ENCODE results near the gene UNCX.
"Not testable (repeated sequence)": the region's sequence is repeated elsewhere in the genome, so short reads cannot be mapped to it uniquely, and the experiment has no call there.

The UNCX gene

DNA sequence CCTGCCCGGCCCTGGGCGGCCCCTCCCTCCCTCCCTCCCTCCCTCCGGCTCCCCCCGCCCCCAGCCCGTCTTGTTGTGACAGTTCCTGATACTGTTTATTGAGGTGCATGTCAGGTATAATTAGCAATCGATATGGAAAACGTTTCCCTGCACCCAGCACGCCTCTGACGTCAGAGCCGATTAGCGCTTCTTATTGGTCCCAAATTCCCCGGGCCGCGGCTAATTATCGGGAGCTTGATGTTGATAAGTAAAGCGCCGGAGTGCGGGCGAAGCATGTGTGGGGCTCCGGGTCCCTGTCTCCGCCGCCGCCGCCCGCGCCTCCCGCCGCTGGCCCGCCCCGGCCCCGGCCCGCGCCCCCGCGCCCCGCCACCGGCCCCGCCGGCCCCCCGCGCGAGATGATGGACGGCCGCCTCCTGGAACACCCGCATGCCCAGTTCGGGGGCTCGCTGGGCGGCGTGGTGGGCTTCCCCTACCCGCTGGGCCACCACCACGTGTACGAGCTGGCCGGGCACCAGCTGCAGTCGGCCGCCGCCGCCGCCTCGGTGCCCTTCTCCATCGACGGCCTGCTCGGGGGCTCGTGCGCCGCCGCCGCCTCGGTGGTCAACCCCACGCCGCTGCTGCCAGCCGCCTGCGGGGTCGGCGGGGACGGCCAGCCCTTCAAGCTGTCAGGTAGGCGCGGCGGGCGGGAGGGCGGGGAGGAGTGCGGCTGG lies at the start of gene UNCX:
Gene UNCX (plus strand): TSS at position 250 of the 710 bp plus-strand sequence. CDS start 146 bp downstream, at position 396.
- no peak for DNase-seq

- DNase-seq = no peak
Measured at GRCh38 chr7:1187127-1187526, 45.5 kb upstream of the UNCX start.

GRCh38 chr7:1188720-1189294 lies 43.9 kb upstream of the UNCX start:
- DNase-seq = no peak

DNA sequence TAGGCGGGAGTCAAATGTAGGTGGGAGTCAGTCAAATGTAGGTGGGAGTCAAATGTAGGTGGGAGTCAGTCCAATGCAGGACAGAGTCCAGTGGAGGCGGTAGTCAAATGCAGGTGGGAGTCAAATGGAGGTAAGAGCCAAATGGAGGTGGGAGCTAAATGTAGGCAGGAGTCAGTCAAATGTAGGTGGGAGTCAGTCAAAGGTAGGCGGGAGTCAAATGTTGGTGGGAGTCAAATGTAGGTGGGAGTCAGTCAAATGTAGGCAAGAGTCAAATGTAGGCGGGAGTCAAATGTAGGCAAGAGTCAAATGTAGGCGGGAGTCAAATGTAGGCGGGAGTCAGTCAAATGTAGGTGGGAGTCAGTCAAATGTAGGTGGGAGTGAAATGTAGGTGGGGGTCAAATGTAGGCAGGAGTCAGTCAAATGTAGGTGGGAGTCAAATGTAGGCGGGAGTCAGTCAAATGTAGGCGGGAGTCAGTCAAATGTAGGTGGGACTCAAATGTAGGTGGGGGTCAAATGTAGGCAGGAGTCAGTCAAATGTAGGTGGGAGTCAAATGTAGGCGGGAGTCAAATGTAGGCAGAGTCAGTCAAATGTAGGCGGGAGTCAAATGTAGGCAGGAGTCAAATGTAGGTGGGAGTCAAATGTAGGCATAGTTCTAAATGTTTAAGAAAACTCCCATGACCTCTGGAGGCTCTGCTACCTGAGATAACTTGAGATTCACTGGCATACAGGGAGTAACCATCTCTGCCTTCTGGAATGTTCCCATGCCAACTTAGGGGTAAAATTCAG lies 42.5 kb upstream of the UNCX start:
- DNase-seq = no peak

DNA sequence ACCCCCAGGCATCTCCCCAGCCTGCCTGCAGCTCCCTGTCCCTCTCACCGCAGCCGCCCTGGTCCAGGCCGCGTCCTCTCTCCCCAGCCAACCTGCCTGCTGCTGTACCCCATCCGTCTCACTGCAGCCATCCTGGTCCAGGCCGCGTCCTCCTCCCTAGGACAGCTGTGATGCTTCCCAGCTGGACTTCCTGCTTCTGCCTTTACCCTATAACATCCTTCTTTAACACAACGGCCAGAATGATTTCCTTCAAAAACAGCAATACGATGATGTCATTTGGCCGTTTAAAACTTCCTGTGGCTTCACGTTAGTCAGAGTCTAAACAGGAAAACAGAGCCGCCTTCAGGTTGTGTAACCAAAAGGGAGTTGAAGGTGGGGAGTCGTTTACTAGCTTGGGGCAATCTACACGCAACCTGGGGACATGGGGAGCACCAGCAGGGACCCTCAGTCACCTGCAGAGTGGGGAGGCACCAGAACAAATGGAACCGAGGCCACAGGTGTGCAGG lies 40.4 kb upstream of the UNCX start:
- peak; percentile 60 for DNase-seq

GRCh38 chr7:1193593-1194424 lies 38.9 kb upstream of the UNCX start:
- DNase-seq = peak; percentile 65

- not testable (repeated sequence) for DNase-seq
Measured at GRCh38 chr7:1196441-1196840, 36.2 kb upstream of the UNCX start.

GRCh38 chr7:1196950-1197349 lies 35.7 kb upstream of the UNCX start:
- DNase-seq = no peak

GRCh38 chr7:1197997-1198625 lies 34.6 kb upstream of the UNCX start:
- DNase-seq = no peak

DNA sequence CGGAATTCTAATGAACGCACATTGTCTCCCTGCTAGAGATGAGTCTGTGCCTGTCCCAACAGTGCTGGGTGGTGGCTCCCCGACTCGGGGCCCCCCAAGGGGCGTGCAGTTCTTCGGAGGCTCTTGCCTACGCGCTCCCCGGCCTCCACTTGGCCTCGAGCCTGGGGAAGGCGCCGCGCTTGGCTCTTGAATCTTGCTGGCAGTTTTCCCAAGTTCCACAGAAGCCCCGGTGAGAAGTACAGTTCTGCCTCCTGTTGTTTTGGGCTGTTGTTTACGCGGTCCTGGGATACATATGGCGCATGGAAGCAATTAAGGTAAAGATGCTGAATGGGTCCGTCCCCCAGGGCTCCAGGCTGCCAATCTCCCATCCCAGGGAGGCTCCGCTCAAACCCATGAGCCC lies 32.6 kb upstream of the UNCX start:
- no peak for DNase-seq

- DNase-seq = no peak
Measured at GRCh38 chr7:1201916-1202315, 30.8 kb upstream of the UNCX start.

DNA sequence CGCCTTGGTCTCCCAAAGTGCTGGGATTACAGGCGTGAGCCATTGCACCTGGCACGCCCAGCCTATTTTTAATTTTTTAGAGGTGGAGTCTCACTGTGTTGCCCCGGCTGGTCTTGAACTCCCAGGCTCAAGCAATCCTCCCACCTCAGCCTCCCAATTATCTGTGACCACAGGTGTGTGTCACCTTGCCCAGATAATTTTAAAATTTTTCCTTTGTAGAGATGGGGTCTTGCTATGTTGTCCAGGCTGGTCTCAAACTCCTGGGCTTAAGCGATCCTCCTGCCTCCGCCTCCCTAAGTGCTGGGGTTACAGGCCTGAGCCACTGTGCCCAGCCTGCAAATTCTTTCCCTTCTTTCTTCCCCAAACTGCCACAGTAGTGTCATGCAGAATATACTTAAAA lies 29.8 kb upstream of the UNCX start:
- not testable (repeated sequence) for DNase-seq

- DNase-seq = no peak
Measured at GRCh38 chr7:1204460-1205140, 28.1 kb upstream of the UNCX start.

GRCh38 chr7:1205742-1206141 lies 26.9 kb upstream of the UNCX start:
- DNase-seq = not testable (repeated sequence)

DNA sequence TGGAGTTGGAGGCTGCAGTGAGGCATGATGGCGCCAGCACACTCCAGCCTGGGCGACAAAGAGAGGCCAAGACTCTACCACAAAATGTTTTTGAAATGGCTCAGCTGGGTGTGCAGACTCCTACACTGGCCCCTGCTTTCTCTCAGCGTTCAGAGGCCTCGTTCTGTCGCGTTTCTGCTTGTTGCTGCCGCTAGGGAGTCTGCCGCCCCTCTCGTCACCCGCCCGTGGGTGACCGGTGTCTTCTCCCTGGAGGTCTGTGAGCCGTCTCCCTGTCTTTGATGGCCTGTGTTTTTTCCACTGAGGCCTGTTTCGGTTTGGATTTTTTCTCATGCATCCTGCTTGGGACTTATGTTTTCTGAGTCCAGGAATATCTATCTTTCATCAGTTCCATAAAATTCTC lies 23.6 kb upstream of the UNCX start:
- DNase-seq = no peak

DNA sequence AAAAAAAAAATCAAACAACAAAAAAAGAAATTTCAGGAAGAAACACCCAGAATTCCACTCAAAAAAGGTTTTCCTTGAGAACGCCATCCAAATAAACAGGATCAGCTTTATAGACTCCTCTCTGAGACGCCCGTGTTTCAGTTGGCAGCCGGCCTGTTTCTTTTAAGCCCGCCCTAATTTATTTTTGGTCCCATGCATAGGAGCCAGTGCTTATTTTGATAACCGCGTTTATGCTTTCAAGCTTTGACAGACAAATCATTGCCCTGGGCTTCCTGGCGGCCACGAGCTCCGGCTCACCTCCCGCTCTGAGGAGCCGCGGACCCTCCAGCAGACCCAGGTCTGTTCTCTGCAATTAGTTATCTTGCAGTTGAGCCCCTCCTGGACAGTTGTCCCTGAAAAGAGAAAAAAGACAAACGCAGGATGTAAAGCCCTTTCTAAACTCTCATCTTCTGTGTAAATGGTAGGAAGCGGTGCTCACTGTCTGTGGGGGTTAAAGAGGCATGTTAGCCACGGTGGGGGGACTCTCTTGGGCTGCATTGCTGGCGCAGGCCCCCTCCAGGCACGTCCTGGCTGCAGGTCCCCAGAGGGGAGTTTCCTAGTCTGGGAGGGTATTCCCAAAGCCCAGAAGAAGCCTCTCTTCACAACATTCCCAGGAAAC lies 22.2 kb upstream of the UNCX start:
- DNase-seq = no peak

GRCh38 chr7:1210979-1211608 lies 21.6 kb upstream of the UNCX start:
- no peak for DNase-seq

DNA sequence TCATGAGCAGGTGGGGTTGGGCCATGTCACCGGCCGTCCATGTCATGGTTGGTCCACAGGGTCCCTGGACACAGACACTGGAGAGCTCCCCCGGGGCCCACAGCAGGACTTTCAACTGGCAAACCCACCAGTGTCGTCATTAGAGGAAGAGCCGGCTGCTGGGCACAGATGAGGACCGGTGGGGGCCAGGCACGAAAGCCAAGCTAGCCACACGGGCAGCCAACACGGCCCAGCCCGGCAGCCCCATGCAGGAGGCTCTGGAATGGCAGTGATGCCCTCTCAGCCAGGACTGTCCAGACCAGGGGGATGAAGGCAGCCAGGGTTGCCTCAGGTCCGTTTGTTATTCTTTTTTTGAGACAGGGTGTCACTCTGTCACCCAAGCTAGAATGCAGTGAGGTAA lies 21.1 kb upstream of the UNCX start:
- no peak for DNase-seq

GRCh38 chr7:1212025-1212424 lies 20.6 kb upstream of the UNCX start:
- DNase-seq = not testable (repeated sequence)

- DNase-seq = no peak
Measured at GRCh38 chr7:1214516-1214915, 18.2 kb upstream of the UNCX start.

Measured in hematopoietic multipotent progenitor cell treated with erythropoietin and hydrocortisone succinate and interleukin-3 and kit ligand, for 6 days (in vitro differentiated cells).